IMR-90 (cell line): ENCODE data around the gene PAX5. TPM values are rescaled to one million over a fixed set of nuclear protein-coding genes. Genes with fewer than 3 reads are reported as not detected.

ENCODE experiments used
- ATAC-seq: fragments of 200-7000 bp; cut with Tn5 transposase; 2 replicates; pipeline ENCODE4 v1.9.1; 2020; ENCODE audit warnings: low read depth, mild to moderate bottlenecking, moderate library complexity
- BruUV-seq: library from RNA; stranded (reverse); fragments of 400-500 nt; replicated peaks from 2 replicates; lab custom pipeline; 2021; lab: Mats Ljungman, UMichigan
- CTCF ChIA-PET: fragments of 300-600 bp; formaldehyde crosslinking; extraction: SDS; loops from one replicate; lab custom pipeline; 2021; ENCODE audit warnings: antibody characterized with exemption; lab: Yijun Ruan, JAX
- POLR2A ChIA-PET: fragments of 300-600 bp; sonication (Branson Sonifier 250); formaldehyde crosslinking; loops from one replicate; lab custom pipeline; 2022; ENCODE audit warnings: antibody characterized with exemption; ENCODE audit not compliant: unreplicated experiment; lab: Charles Lee
- DNase-seq: peaks from one replicate; pipeline ENCODE4 v3.0.0; 2013
- H2AFZ ChIP-seq: replicated peaks from 2 replicates; pipeline ENCODE3; 2013; ENCODE audit warnings: low read length, mild to moderate bottlenecking; ENCODE audit not compliant: poor library complexity
- H2AK5ac ChIP-seq: 2 replicates; pipeline ENCODE4 v1.6.1; 2013; ENCODE audit warnings: low read depth, low read length, inconsistent platforms
- H2AK9ac ChIP-seq: replicated peaks from 2 replicates; pipeline ENCODE3; 2013; ENCODE audit warnings: mild to moderate bottlenecking, low read depth, low read length, moderate library complexity; ENCODE audit not compliant: poor library complexity
- H2BK120ac ChIP-seq: 2 replicates; pipeline ENCODE4 v1.6.1; 2013; ENCODE audit warnings: low read depth, low read length, inconsistent platforms
- H2BK15ac ChIP-seq: 3 replicates; pipeline ENCODE4 v1.6.1; 2013; ENCODE audit warnings: low read depth, low read length, inconsistent platforms
- H2BK20ac ChIP-seq: 2 replicates; pipeline ENCODE4 v1.6.1; 2013; ENCODE audit warnings: low read depth, mild to moderate bottlenecking, inconsistent platforms, low read length, moderate library complexity
- H2BK5ac ChIP-seq: 2 replicates; pipeline ENCODE4 v1.6.1; 2013; ENCODE audit warnings: mild to moderate bottlenecking, low read depth, low read length, inconsistent platforms; ENCODE audit not compliant: poor library complexity, severe bottlenecking
- H3K14ac ChIP-seq: replicated peaks from 2 replicates; pipeline ENCODE4 v1.6.1; 2013; ENCODE audit warnings: low read depth, low read length, inconsistent platforms
- H3K18ac ChIP-seq: 2 replicates; pipeline ENCODE4 v1.6.1; 2013; ENCODE audit warnings: low read depth, low read length, control low read depth
- H3K23ac ChIP-seq: 2 replicates; pipeline ENCODE4 v1.6.1; 2013; ENCODE audit warnings: low read depth, low read length, inconsistent platforms
- H3K27ac ChIP-seq: 2 replicates; pipeline ENCODE4 v1.5.1; 2013; ENCODE audit warnings: mild to moderate bottlenecking, control low read depth, low read length; ENCODE audit not compliant: insufficient read depth
- H3K27me3 ChIP-seq: 2 replicates; pipeline ENCODE4 v1.6.1; 2013; ENCODE audit warnings: low read length; ENCODE audit not compliant: control insufficient read depth, insufficient read depth
- H3K36me3 ChIP-seq: 2 replicates; pipeline ENCODE4 v1.6.1; 2013; ENCODE audit warnings: low read length, mixed read lengths; ENCODE audit not compliant: control insufficient read depth, insufficient read depth
- H3K4ac ChIP-seq: 2 replicates; pipeline ENCODE4 v1.6.1; 2013; ENCODE audit warnings: low read depth, low read length, inconsistent platforms
- H3K4me1 ChIP-seq: 2 replicates; pipeline ENCODE4 v1.6.1; 2013; ENCODE audit warnings: low read length, mixed read lengths; ENCODE audit not compliant: control insufficient read depth, insufficient read depth
- H3K4me2 ChIP-seq: 2 replicates; pipeline ENCODE4 v1.6.1; 2013; ENCODE audit warnings: low read depth, mild to moderate bottlenecking, control low read depth, low read length, moderate library complexity
- H3K4me3 ChIP-seq: 2 replicates; pipeline ENCODE4 v1.5.1; 2013; ENCODE audit warnings: low read depth, mild to moderate bottlenecking, control low read depth, low read length, moderate library complexity; ENCODE audit not compliant: insufficient read depth
- H3K56ac ChIP-seq: 2 replicates; pipeline ENCODE4 v1.6.1; 2013; ENCODE audit warnings: low read length, inconsistent platforms; ENCODE audit not compliant: insufficient read depth; ENCODE audit errors: extremely low read depth
- H3K79me1 ChIP-seq, 2 experiments: 2 replicates each; pipeline ENCODE4 v1.6.1; 2013; ENCODE audit warnings: low read length in 2 of 2, inconsistent platforms in 1 of 2, low read depth in 1 of 2
- H3K9ac ChIP-seq: 2 replicates; pipeline ENCODE4 v1.6.1; 2013; ENCODE audit warnings: low read depth, low read length, control low read depth
- H3K9me1 ChIP-seq: 2 replicates; pipeline ENCODE4 v1.6.1; 2013; ENCODE audit warnings: low read length, inconsistent platforms; ENCODE audit not compliant: insufficient read depth
- H3K9me3 ChIP-seq: 2 replicates; pipeline ENCODE4 v1.6.1; 2013; ENCODE audit warnings: low read length; ENCODE audit not compliant: control insufficient read depth, insufficient read depth
- H4K20me1 ChIP-seq: 2 replicates; pipeline ENCODE4 v1.6.1; 2013; ENCODE audit warnings: low read length, inconsistent platforms; ENCODE audit not compliant: insufficient read depth
- H4K5ac ChIP-seq: 2 replicates; pipeline ENCODE4 v1.6.1; 2013; ENCODE audit warnings: mild to moderate bottlenecking, low read depth, low read length, control low read depth
- H4K8ac ChIP-seq, 2 experiments: 2 replicates each; pipeline ENCODE4 v1.6.1; 2013; ENCODE audit warnings: low read depth in 2 of 2, low read length in 2 of 2, control low read depth in 1 of 2, inconsistent platforms in 1 of 2
- H4K91ac ChIP-seq: 2 replicates; pipeline ENCODE4 v1.6.1; 2013; ENCODE audit warnings: low read depth, low read length, inconsistent platforms; ENCODE audit not compliant: insufficient read depth
- BHLHE40 ChIP-seq: fragments of 150-350 bp; IDR thresholded peaks from 2 replicates; pipeline ENCODE4 v1.6.1; 2016; ENCODE audit warnings: mild to moderate bottlenecking, low read depth, low read length
- CHD1 ChIP-seq: IDR thresholded peaks from 2 replicates; pipeline ENCODE4 v1.6.1; 2012; ENCODE audit warnings: low read depth, low read length, improper control_type of control experiment
- MAFK ChIP-seq: IDR thresholded peaks from 2 replicates; pipeline ENCODE4 v1.6.1; 2012; ENCODE audit warnings: low read depth, low read length, improper control_type of control experiment
- MXI1 ChIP-seq: IDR thresholded peaks from 2 replicates; pipeline ENCODE4 v1.6.1; 2012; ENCODE audit warnings: low read depth, mild to moderate bottlenecking, low read length, moderate library complexity, borderline replicate concordance
- NFE2L2 ChIP-seq: fragments of 150-350 bp; IDR thresholded peaks from 2 replicates; pipeline ENCODE4 v1.6.1; 2016; ENCODE audit warnings: low read depth, mild to moderate bottlenecking, low read length
- RAD21 ChIP-seq: IDR thresholded peaks from 2 replicates; pipeline ENCODE4 v1.6.1; 2012; ENCODE audit warnings: low read length, improper control_type of control experiment
- RFX5 ChIP-seq: IDR thresholded peaks from 2 replicates; pipeline ENCODE4 v1.8.0; 2012; ENCODE audit warnings: low read depth, mild to moderate bottlenecking, low read length, moderate library complexity
- SMC3 ChIP-seq: fragments of 150-350 bp; IDR thresholded peaks from 2 replicates; pipeline ENCODE4 v1.6.1; 2016; ENCODE audit warnings: low read depth, mild to moderate bottlenecking, antibody characterized with exemption, low read length, moderate library complexity
- WGBS, 2 experiments: methylation state at CpG; one replicate each; pipeline versions ENCODE4 v1.1.5 to v1.1.7; 2013; ENCODE audit warnings: missing lambda C conversion rate in 2 of 2; ENCODE audit not compliant: insufficient read length in 1 of 2; ENCODE audit errors: extremely low coverage in 2 of 2; 5-methylcytosine and 5-hydroxymethylcytosine counted together
- dilution Hi-C: fragments of 300-500 bp; cut with HindIII; formaldehyde crosslinking; loops from one replicate; pipeline ENCODE4 v1.14.3; 2018; ENCODE audit warnings: low sequenced_read_pairs; ENCODE audit not compliant: unreplicated experiment
- in situ Hi-C: fragments of 300-500 bp; cut with MboI; formaldehyde crosslinking; loops from 3 replicates; pipeline ENCODE4 v1.14.3; 2019; ENCODE audit warnings: low sequenced_read_pairs, inconsistent platforms, mixed read lengths
- intact Hi-C: fragments of 100-400 bp; cut with micrococcal nuclease; formaldehyde crosslinking; loops from 2 replicates; pipeline ENCODE4 v1.10.0; 2022
- polyA plus RNA-seq, 3 experiments: library from polyadenylated mRNA; depleted of rRNA; stranded (reverse); fragments of >200 nt; gene quantifications; 2 replicates each; pipeline ENCODE4 v1.2.3, GENCODE V29; 2012; ENCODE audit warnings: low replicate concordance in 1 of 3
- total RNA-seq: library from RNA; depleted of rRNA; stranded (reverse); fragments of >200 nt; gene quantifications from 2 replicates; pipeline ENCODE4 v1.2.3, GENCODE V29; 2012
- TF ChIP-seq, protein P1 (sequence below): fragments of 150-350 bp; IDR thresholded peaks from 2 replicates; pipeline ENCODE4 v1.6.1; 2016; ENCODE audit warnings: low read depth, mild to moderate bottlenecking, low read length, moderate library complexity, borderline replicate concordance
- TF ChIP-seq, protein P2 (sequence below): conservative IDR thresholded peaks from 2 replicates; pipeline ENCODE4 v1.5.1; 2012; ENCODE audit warnings: mild to moderate bottlenecking, low read depth, low read length, improper control_type of control experiment

Gene PAX5
- total and polyA plus RNA-seq, 2 of the 4 experiments (the other 2 are of a cell fraction): not detected

DNA sequence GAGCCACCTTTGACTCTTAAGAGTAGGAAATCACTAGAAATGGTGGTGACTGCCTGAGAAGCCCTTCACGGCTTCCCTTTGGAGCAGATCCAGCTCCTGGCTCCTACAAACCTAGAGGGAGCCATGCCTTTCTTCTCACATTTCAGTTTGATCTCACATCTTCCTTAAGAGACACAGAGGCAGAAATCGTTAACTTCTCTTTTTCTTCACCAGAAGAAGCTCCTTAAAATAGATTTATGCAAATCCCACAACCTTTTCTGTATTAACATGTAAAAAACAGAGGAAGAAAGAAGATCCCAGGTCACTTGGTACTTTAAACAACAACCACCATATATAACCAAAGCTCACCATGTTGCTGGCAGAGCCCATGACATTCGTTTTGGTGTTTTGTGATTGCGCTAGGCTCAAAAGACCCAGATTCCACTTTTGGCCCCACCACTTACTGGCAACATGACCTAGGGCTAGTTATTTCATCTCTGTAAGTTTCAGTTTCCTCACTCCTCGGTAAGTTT lies 29.6 kb downstream of the PAX5 start:
- Histone ChIP-seq H3K18ac (no peak overlapping the region), H3K27ac (no peak overlapping the region), H2BK20ac (no peak overlapping the region), H3K14ac (no peak overlapping the region), H2BK120ac (no peak overlapping the region), H3K9me1 (no peaks in the 10 kb centered on the region), H3K4me1 (no peaks in the 10 kb centered on the region), H3K23ac (no peak overlapping the region), H3K27me3 (peaks cover 76% of the 10 kb centered on the region), H2AFZ (no peak overlapping the region), H3K56ac (no peak overlapping the region), H3K36me3 (no peaks in the 10 kb centered on the region), H3K9ac (no peak overlapping the region), H4K91ac (no peak overlapping the region), H3K79me1 (no peaks in the 10 kb centered on the region), H3K4me3 (no peak overlapping the region), H2BK15ac (no peak overlapping the region), H3K9me3 (no peaks in the 10 kb centered on the region), H2AK9ac (no peak overlapping the region), H3K4ac (no peak overlapping the region), H3K4me2 (no peak overlapping the region), H4K5ac (no peak overlapping the region), H4K8ac (no peak overlapping the region), H2AK5ac (no peak overlapping the region), H2BK5ac (no peak overlapping the region), H4K20me1 (no peaks in the 10 kb centered on the region)
- ATAC-seq (no peak), DNase-seq (no peak)
- dilution Hi-C loops (no loop called here), in situ Hi-C loops (no loop called here), intact Hi-C loops (no loop called here)
- no TSS peak for BruUV-seq
- POLR2A ChIA-PET: no interaction called here
- no CpG with 5 or more reads among the region's 5 CpGs for WGBS, 2 experiments
- TF ChIP-seq NFE2L2: no peak
- TF ChIP-seq MAFK: no peak
- TF ChIP-seq RFX5: no peak
- TF ChIP-seq, protein P1, sequence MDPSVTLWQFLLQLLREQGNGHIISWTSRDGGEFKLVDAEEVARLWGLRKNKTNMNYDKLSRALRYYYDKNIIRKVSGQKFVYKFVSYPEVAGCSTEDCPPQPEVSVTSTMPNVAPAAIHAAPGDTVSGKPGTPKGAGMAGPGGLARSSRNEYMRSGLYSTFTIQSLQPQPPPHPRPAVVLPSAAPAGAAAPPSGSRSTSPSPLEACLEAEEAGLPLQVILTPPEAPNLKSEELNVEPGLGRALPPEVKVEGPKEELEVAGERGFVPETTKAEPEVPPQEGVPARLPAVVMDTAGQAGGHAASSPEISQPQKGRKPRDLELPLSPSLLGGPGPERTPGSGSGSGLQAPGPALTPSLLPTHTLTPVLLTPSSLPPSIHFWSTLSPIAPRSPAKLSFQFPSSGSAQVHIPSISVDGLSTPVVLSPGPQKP: no peak
- TF ChIP-seq SMC3: no peak
- TF ChIP-seq MXI1: no peak
- no peak for TF ChIP-seq CHD1
- TF ChIP-seq RAD21: no peak
- TF ChIP-seq, protein P2, sequence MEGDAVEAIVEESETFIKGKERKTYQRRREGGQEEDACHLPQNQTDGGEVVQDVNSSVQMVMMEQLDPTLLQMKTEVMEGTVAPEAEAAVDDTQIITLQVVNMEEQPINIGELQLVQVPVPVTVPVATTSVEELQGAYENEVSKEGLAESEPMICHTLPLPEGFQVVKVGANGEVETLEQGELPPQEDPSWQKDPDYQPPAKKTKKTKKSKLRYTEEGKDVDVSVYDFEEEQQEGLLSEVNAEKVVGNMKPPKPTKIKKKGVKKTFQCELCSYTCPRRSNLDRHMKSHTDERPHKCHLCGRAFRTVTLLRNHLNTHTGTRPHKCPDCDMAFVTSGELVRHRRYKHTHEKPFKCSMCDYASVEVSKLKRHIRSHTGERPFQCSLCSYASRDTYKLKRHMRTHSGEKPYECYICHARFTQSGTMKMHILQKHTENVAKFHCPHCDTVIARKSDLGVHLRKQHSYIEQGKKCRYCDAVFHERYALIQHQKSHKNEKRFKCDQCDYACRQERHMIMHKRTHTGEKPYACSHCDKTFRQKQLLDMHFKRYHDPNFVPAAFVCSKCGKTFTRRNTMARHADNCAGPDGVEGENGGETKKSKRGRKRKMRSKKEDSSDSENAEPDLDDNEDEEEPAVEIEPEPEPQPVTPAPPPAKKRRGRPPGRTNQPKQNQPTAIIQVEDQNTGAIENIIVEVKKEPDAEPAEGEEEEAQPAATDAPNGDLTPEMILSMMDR: no peak
- no peak for TF ChIP-seq BHLHE40
- CTCF ChIA-PET: no interaction called here
